NCI-H1417 treated with DMSO at 0.1 percent for 48 hours (cell line): ENCODE results near the gene NR5A1.

Experiments used
- DNase-seq: peaks from one replicate; lab custom pipeline; 2025; lab: John Stamatoyannopoulos, UW

The NR5A1 gene

GRCh38 chr9:124480621-124480981 lies 26.6 kb downstream of the NR5A1 start:
- DNase-seq = no peak

- DNase-seq = no peak
Observed at GRCh38 chr9:124479947-124480620, 27.1 kb downstream of the NR5A1 start.

GRCh38 chr9:124479371-124479770 lies 27.8 kb downstream of the NR5A1 start:
- DNase-seq = no peak

GRCh38 chr9:124478354-124478753 lies 28.8 kb downstream of the NR5A1 start:
- no peak for DNase-seq

- DNase-seq = peak; percentile 32
Observed at GRCh38 chr9:124477648-124478285, 29.4 kb downstream of the NR5A1 start.

GRCh38 chr9:124477211-124477647 lies 30.0 kb downstream of the NR5A1 start:
- DNase-seq = no peak

- no peak for DNase-seq
Observed at GRCh38 chr9:124475868-124476690, 31.1 kb downstream of the NR5A1 start.

- no peak for DNase-seq
Observed at GRCh38 chr9:124475158-124475867, 31.9 kb downstream of the NR5A1 start.

GRCh38 chr9:124474151-124474550 lies 33.0 kb downstream of the NR5A1 start:
- no peak for DNase-seq

GRCh38 chr9:124473310-124473709 lies 33.9 kb downstream of the NR5A1 start:
- DNase-seq = no peak

- no peak for DNase-seq
Observed at GRCh38 chr9:124472770-124473169, 34.4 kb downstream of the NR5A1 start.

GRCh38 chr9:124471761-124472160 lies 35.4 kb downstream of the NR5A1 start:
- DNase-seq = no peak

GRCh38 chr9:124470726-124471125 lies 36.5 kb downstream of the NR5A1 start:
- no peak for DNase-seq

- DNase-seq = no peak
Observed at GRCh38 chr9:124470306-124470705, 36.9 kb downstream of the NR5A1 start.

- no peak for DNase-seq
Observed at GRCh38 chr9:124469011-124469832, 38.0 kb downstream of the NR5A1 start.

GRCh38 chr9:124468061-124468740 lies 39.0 kb downstream of the NR5A1 start:
- no peak for DNase-seq

- no peak for DNase-seq
Observed at GRCh38 chr9:124467410-124468060, 39.7 kb downstream of the NR5A1 start.

- no peak for DNase-seq
Observed at GRCh38 chr9:124465736-124466135, 41.5 kb downstream of the NR5A1 start.

- DNase-seq = no peak
Observed at GRCh38 chr9:124462739-124463138, 44.5 kb downstream of the NR5A1 start.

GRCh38 chr9:124458441-124458840 lies 48.8 kb downstream of the NR5A1 start:
- DNase-seq = no peak
